GM21360 (cell line): ENCODE data around the gene DKK3.

ENCODE experiments used
- ATAC-seq: cut with Tn5 transposase; IDR thresholded peaks from one replicate; pipeline ENCODE4 v1.9.1; 2021; ENCODE audit warnings: mild to moderate bottlenecking, moderate library complexity; ENCODE audit not compliant: unreplicated experiment

Gene DKK3

DNA sequence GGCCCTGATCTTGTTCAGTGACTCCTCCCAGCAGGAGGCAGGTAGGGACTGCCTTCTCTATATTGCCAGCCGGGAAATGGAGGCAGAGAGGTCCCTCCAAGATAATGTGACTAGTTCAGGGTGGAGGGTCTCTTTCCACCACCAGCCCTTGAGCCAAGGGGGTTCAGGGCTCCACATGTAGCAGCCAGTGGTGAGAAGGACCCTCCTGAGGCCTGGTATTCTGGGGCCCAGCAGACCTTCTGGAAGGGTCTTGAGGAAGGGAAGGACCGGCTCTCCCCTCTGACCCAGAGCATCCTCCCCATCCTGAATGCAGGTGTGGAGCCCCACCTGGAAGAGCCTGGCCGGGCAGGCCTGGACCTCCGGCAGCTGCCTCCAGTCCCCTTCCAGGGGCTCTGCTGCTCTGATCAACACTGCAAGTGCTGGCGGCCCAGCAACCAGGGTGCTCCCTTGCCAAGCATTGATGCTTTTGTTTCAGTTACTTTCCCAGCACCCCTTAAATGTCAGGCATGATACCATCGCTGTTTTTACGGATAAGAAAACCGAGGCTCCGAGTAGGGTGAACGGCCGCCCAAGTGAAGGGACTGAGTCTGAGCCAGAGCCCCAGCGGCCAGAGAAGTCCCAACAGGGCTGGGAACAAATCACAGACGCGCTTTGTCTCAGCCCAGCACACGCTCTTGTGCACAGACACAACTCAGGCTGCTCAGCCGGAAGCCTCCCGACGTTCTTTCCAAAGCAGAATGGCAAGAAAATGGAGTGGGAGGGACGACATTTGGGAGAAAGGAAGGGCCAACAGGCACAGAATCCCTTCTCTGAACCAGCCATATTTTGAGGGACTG lies 38.8 kb downstream of the DKK3 start:
- no peak for ATAC-seq

DNA sequence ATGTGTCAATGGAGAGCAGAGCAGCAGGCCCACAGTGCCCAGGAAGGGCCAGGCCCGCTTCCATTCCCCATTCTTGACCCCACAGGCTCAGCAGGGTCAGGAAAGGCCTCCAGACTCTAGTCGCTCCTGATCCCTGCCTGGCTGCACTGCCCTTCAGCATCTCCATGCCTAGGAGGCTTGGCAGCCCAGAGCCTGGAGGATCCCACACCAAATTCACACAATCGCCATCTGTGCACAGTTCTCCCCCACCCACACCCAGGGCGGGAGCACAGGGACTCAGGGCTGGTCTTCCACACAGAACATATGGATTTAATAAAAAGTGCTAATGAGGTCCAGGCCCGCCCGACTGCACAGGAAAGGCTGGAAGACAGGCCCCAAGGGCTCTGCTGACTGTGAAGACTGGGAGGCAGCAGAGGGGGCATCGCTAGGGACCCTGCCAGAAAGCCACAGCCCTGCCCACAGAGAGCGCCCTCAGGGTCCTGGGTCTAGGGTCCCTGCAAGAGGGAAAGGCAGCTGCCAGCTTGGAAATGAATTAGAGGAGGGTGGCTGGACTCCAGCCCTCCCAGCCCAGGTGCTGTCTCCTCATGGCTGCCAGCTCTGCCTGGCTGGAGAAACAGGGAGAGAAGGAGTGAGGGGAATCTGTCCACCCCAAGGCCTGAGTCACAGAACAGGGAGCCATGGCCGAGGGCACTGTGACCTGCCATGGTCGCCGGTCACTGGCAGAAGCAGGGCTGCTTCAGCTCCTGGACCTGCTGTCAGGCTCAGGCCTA lies 39.7 kb downstream of the DKK3 start:
- ATAC-seq: no peak

DNA sequence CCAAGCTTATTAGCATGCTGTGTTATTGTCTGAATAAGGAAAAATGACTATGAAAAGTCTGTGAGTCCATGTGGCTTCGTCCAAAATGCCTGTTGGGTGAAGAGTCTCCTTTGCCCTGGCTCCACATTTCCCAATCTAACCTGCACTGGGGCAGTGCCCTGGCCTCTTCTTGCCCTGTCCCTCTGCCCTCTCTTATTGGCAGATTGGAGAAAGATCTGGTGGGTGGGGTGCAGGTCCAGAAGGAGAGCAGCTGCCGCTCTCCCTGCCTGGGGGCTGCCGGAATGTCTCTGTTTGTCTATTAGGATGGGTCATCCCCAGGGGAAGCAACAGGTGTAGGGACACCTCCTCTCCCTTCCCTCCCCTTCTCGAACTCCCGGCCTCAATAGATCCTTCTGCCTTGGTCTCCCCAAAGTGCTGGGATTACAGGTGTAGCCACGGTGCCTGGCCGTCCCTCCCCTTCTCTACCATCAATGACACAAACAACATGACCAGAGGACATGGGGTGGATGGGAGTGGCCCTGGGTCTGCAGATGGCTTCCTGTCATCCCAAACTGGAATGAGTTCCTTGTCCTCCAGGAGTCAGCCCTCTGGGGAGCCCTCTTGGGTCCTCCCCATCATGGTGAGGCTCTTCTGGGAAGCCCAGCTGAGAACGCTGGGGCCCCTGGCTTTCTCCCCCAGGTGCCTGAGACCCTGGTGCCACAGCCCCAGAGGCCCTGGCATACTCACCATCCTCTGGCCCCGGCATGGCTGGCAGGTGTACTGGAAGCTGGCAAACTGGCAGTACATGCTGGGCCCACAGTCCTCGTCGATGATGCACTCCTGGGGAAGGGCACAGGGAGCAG lies 40.5 kb downstream of the DKK3 start:
- ATAC-seq: no peak

GRCh38 chr11:11966826-11967668 lies 41.4 kb downstream of the DKK3 start:
- peak; percentile 96 for ATAC-seq

- no peak for ATAC-seq
Observed at GRCh38 chr11:11966354-11966741, 42.1 kb downstream of the DKK3 start.

DNA sequence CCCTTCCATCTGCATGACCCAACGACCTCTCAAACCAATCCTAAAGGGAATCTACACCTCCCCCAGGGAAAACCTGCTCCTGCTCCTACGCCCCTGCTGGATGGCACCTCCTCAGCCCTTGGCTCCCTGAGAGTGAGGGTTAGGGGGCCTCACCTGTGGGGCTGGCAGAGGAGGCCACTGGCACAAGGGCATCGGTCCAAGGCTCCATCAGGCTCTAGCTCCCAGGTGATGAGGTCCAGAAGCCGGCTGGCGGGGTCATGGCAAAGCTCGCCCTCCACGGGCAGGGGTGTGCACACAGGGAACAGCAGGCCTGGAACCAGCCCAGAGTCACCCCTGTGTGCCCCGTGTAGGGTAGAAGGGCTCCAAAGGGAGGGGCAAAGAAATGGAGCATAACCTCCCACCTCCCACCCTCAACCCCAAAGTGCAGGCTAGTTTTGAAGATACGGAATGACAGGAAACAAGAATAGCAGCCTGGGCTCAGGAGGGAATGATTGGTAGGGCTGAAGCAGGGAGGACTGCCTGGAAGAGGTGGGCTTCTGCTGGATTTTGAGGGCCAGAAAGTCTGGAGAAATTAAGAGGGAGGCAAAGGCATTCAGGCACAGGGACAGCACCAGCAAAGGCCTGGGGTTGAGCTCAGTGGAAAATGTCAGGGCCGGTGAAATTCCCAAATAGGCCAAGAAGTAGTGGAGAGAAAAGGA lies 42.6 kb downstream of the DKK3 start:
- no peak for ATAC-seq

DNA sequence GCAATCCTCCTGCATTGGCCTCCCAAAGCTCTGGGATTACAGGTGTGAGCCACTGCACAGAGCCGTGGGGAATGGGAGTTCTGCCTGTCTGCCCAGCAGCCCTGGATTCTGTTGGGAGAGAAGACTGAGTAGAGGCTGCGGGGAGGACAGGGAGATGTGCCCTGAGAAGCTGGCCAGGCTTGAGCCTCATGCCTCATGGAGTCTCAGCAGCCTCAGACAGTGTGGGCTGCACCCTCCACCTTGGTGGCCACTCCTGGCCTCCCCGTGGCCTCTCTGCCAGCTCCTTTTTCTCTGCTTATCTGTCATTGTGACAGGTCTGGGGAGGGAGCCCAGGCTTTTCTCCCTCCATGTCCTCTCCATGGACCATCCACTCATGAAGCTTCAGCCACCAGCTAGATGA lies 43.2 kb downstream of the DKK3 start:
- ATAC-seq: no peak

DNA sequence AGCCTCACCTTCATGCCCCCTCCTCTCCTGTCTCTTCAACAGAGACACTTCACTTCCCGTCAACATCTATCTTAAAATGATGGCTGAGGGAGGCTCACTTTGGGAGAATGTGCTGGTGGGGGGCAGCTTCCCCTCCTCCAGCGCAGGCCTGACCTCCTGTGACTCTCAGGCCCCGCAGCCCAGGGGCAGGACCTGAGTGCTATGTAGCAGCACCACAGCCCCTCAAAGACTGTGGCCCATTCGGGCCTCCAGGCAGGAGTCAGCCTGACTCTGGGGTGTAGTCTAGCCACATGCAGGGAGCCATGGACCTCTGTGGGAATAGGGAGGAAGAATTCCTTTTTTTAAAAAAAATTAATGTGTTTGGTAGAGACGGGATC lies 43.7 kb downstream of the DKK3 start:
- ATAC-seq: no peak

- ATAC-seq: no peak
Observed at GRCh38 chr11:11963842-11964773, 44.3 kb downstream of the DKK3 start.

DNA sequence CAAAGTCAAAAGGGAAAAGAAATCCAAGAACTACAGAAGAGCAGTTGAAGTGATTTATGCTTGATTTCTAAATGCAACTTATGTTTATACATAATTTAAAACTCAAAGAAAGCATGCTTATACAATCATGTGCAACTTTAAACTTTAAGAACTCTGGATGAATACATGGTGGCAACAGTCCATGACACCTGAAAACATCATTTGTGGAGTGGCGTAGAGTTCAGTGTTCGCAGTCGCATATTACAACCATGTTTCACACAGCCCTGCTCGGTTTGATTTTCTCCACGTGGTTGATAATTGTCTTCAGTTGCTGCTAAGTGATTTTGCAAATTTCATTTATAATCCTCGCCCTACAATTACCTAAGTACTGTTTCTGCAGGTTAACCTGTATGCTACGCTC lies 45.4 kb downstream of the DKK3 start:
- no peak for ATAC-seq

GRCh38 chr11:11961399-11962028 lies 46.9 kb downstream of the DKK3 start:
- ATAC-seq: no peak

DNA sequence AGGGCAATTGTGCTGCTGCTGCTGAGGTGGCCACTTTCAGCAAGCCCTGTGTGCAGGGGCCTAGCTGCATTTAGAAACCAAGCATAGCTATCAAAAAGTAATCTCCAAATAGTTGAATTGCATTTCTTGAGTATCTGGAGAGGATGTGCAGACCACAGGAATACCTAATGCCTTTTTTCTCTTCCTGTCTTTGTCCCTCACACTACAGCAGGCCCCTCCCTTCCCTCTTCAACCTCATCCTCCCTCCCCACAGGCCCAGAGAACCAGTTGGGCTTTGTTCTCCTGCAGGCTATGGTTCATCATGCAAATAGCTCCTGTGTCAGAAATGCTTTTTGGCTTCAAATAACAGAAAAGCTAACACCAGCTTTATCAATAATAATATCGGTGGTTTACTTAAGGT lies 47.7 kb downstream of the DKK3 start:
- ATAC-seq: no peak

- ATAC-seq: no peak
Observed at GRCh38 chr11:11959601-11960000, 48.8 kb downstream of the DKK3 start.

GRCh38 chr11:11958403-11959231 lies 49.8 kb downstream of the DKK3 start:
- no peak for ATAC-seq

DNA sequence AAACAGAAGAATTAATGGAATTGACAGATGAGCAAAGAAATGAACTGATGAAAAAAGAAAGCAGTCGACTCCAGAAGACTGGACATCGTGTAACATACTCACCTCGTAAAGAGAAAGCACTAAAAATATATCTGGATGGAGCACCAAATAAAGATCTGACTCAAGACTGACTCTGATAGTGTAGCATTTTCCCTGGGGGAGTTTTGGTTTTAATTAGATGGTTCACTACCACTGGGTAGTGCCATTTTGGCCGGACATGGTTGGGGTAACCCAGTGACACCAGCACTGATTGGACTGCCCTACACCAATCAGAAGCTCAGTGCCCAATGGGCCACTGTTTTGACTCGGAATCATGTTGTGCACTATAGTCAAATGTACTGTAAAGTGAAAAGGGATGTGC lies 52.4 kb downstream of the DKK3 start:
- no peak for ATAC-seq

GRCh38 chr11:11952036-11952435 lies 56.4 kb downstream of the DKK3 start:
- ATAC-seq: no peak

DNA sequence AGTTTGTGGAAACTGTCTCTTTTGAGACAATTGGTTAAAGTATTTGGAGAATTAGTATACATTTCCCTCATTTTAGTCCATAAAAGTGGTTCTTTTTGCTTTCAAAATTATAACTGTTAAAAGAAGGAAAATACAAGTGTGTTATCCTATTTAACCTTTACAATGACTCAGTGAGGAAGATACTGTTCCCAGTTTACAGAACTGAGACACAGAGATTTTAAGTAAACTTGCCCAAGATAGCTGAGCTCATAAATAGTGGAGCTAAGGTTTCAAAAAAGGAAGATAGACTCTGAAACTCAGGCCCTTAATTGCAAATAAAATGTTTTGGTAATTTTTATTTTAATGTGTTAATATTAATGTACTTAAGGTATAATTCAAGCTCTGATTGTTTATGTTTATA lies 58.9 kb downstream of the DKK3 start:
- no peak for ATAC-seq
